GM12874 (cell line): ENCODE measurements around the gene SNUPN.

Source experiments
- CTCF ChIP-seq: IDR thresholded peaks from 2 replicates; pipeline ENCODE4 v1.5.1; 2011; ENCODE audit warnings: low read depth, mild to moderate bottlenecking, control low read depth, low read length, moderate library complexity; ENCODE audit not compliant: insufficient read depth

The SNUPN gene

DNA sequence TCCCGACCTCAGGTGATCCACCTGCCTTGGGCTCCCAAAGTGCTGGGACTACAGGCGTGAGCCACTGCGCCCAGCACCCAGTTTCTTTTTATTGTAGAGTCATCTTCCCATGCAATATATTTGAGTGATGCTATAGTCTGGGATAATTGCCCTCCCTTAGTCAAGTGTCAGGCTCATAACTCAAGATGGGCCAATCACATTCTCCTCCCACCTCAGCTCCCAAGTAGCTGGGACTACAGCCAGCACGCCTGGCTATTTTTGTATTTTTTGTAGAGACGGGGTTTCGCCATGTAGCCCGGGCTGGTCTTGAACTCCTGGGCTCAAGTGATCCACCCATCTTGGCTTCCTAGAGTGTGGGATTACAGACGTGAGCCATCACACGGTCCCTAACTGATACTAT is 31.2 kb downstream of the SNUPN start:
- TF ChIP-seq CTCF, result no peak

DNA sequence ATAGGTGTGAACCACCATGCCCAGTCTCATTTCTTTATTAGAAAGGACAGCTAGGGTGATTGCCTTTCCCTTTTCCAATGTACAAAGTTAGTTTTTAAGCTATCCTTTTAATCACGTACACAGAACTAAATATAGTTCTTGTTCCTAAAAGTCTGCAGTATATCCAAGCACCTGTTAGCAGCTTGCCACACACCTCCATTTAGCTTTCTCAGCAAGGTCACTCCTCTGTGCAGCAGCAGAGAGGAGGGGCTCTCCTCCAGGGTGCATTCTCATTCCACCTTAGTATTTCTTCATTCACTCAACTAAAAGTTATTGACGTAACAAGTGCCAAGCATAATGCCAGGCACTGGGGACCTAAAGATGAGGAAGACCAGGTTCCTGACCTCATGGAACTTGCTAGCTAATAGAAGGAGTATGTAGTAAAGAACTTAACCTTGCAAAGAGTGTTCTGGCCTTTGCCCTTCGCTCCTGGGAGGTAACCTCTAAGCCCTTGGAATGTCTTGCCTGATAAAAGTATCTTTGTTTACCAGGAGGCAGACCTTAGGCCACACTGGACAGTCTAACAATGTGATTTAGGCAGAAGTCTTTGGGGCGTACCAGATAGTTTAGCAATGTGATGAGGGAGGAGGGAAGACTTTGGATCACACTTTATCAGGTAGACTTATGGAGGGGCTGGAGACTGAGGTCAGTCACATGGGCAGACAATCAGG is 33.7 kb downstream of the SNUPN start:
- no peak for TF ChIP-seq CTCF

DNA sequence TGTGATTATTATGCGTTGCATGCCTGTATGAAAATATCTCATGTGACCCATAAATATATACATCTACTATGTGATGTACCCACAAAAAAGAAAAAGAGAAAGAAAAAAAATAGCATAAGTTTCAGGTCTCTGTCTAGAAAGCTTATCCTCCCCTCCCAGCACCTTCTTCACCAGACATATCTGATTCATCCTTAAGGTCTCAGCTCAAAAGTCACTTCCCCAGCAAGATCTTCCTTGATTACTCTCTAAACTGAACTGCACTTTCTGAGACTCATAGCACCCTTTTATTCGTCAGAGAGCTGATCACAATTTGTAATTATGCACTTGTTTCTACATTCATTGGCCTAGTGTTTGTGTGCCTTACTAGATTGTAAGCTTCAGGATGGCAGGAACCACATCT is 35.3 kb downstream of the SNUPN start:
- no peak for TF ChIP-seq CTCF

- no peak for TF ChIP-seq CTCF
These were observed 36.5 kb downstream of the SNUPN start for GRCh38 chr15:75589071-75589470.

DNA sequence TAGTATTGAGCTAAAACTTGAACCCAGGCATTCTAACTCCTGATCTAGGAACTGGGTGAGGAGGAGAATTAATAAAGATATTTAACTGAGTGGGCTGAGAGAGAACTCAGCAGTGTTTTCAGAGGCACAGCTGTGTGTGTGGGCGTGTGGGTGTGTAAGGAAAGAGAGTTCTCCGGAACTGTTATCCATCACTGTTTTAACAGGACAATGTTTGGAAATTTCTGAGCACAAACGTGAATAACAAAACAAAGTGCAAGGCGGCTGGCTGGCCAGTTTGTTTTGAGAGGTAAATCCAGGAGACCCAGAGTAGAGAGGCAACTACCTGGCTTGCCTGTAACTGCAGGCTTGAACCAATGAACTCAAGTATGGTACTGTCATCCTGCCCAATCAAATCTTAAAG is 41.4 kb downstream of the SNUPN start:
- no peak for TF ChIP-seq CTCF

- no peak for TF ChIP-seq CTCF
These were observed 41.8 kb downstream of the SNUPN start for GRCh38 chr15:75583701-75584100.

GRCh38 chr15:75578948-75579920 is 46.3 kb downstream of the SNUPN start, which contains the start of gene PTPN9:
PTPN9 (minus strand) TSS chr15:75579315; CDS start chr15:75578776, 539 bp downstream.
- peak; percentile 47; the same call in 1 of the 2 replicates for TF ChIP-seq CTCF
